HUES6 (cell line): ENCODE results near the gene INTS7.

ENCODE experiments used
- H3K27ac ChIP-seq: 2 replicates; pipeline ENCODE4 v1.7.0; 2013; ENCODE audit warnings: low read depth, mild to moderate bottlenecking, low read length, inconsistent platforms
- H3K27me3 ChIP-seq: 2 replicates; pipeline ENCODE4 v1.6.1; 2013; ENCODE audit warnings: low read length; ENCODE audit not compliant: control insufficient read depth, insufficient read depth
- H3K36me3 ChIP-seq: 2 replicates; pipeline ENCODE4 v1.6.1; 2013; ENCODE audit warnings: low read length; ENCODE audit not compliant: control insufficient read depth, insufficient read depth
- H3K4me1 ChIP-seq: 2 replicates; pipeline ENCODE4 v1.6.1; 2013; ENCODE audit warnings: low read length; ENCODE audit not compliant: control insufficient read depth, insufficient read depth
- H3K4me3 ChIP-seq: 2 replicates; pipeline ENCODE4 v1.5.1; 2013; ENCODE audit warnings: low read depth, low read length
- H3K9ac ChIP-seq: one replicate; pipeline ENCODE4 v1.6.1; 2013; ENCODE audit warnings: mild to moderate bottlenecking, low read length
- H3K9me3 ChIP-seq: 2 replicates; pipeline ENCODE4 v1.6.1; 2013; ENCODE audit warnings: low read depth, low read length; ENCODE audit not compliant: control insufficient read depth, insufficient read depth

The INTS7 gene

DNA sequence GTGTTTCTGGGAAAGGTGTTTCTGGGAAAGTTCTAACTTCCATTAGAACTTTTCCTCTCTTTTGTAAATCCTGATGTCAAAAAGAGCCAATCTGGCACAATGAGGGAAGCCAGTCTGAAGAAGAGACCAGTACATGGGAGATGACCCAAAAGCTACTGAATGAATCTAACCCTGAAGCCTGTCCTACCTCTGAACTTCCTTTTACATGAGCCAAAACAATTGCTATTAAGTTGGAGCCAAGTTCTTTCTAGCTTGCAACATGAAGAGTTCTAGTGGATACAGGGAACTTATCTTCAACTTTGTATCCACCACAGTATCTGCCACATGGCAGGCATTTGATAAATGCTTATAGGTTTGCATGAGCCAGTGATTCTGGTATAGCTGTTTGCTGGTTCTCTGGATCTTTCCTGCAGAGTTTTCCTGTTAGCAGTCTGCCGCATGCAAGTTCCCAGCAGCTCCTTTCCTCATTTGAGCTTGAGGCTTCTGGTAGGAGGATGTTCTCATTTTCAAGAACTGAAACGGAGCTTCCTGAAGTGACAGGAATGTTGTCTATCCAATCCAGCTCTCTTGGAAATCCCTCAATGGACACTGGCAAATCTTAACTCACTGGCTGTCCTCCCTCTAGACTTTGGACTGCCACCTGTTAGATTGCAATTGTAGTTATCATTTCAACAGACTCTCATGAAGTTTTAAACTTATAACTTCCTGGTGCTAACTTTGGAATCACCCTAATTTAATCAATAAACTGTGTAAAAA is 131.7 kb downstream of the INTS7 start:
- Histone ChIP-seq H3K27me3 (no peaks in the 10 kb centered on the region), H3K27ac (no peak overlapping the region), H3K36me3 (no peaks in the 10 kb centered on the region), H3K9ac (no peak overlapping the region), H3K9me3 (peaks cover 26% of the 10 kb centered on the region), H3K4me1 (no peaks in the 10 kb centered on the region), H3K4me3 (no peak overlapping the region)

DNA sequence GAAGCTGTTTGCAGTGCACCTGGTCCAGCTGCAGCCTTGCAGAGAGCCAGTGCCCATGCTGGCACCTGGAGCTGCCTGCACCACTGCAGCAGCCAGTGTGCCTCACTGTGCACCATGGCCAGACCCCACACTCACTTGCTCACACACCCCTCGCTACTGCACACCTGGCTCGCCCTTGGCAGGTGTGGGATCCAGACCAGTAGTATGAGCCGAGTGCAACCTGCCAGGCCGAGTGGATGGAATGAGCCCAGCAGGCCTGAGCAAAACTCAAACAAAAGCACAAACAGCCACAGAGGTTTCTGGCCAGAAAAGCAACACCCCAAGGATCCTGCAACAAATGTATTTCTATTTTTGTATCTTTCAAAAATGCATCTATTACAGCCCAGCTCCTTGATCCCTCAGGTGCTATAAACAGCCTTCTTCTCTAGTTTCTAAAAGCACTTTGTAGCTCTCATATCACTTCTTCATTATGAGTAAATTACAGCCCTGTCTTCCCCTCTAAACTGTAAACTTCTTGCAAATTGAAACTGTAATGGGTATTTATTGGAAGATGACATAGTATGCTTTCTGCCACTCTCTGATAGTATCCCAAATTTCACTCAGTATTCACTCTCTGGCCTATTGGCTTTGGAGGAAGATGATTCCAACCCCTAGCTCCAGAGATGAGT is 132.6 kb downstream of the INTS7 start:
- H3K9ac ChIP-seq = no peak overlapping the region
- H3K27me3 ChIP-seq = no peaks in the 10 kb centered on the region
- no peaks in the 10 kb centered on the region for H3K4me1 ChIP-seq
- no peak overlapping the region for H3K27ac ChIP-seq
- no peak overlapping the region for H3K4me3 ChIP-seq
- H3K36me3 ChIP-seq = no peaks in the 10 kb centered on the region
- H3K9me3 ChIP-seq = peaks cover 26% of the 10 kb centered on the region

DNA sequence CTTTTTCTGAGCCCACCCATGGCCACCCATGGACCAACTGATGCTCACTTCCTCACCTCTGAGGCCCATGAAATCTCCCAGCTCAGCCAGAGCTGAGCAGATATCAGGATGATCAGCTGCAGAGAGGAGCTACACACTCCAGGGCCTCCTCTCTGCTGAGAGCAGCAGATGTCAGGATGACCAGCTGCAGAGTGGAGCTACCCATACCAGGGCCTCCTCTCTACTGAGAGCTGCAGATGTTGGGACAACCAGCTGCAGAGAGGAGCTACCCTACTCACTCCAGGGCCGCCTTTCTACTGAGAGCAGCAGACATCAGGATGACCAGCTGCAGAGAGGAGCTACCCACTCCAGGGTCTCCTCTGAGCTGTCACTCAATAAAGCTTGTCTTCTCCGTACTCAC is 133.4 kb downstream of the INTS7 start:
- no peak overlapping the region for H3K4me3 ChIP-seq
- no peaks in the 10 kb centered on the region for H3K4me1 ChIP-seq
- no peaks in the 10 kb centered on the region for H3K27me3 ChIP-seq
- peaks cover 26% of the 10 kb centered on the region for H3K9me3 ChIP-seq
- no peak overlapping the region for H3K27ac ChIP-seq
- no peaks in the 10 kb centered on the region for H3K36me3 ChIP-seq
- no peak overlapping the region for H3K9ac ChIP-seq

DNA sequence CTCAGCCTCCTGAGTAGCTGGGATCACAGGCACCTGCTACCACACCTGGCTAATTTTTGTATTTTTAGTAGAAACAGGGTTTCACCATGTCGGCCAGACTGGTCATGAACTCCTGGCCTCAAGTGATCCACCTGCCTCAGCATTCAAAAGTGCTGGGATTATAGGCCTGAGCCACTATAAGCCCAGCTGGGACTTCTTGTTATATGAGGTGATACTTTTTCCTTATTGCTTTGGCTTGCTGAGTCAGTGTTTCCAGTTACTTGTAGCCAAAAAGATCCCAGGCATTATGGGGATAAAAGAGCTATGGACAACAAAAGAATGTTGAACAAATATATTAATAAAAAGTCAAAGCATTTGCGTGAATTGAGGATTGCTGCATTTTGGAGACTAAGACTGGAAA is 134.9 kb downstream of the INTS7 start:
- Histone ChIP-seq H3K4me3 (no peak overlapping the region), H3K27me3 (no peaks in the 10 kb centered on the region), H3K27ac (no peak overlapping the region), H3K4me1 (peaks cover 2% of the 10 kb centered on the region; the same call in 1 of the 2 replicates), H3K36me3 (no peaks in the 10 kb centered on the region), H3K9ac (no peak overlapping the region), H3K9me3 (peaks cover 26% of the 10 kb centered on the region)

DNA sequence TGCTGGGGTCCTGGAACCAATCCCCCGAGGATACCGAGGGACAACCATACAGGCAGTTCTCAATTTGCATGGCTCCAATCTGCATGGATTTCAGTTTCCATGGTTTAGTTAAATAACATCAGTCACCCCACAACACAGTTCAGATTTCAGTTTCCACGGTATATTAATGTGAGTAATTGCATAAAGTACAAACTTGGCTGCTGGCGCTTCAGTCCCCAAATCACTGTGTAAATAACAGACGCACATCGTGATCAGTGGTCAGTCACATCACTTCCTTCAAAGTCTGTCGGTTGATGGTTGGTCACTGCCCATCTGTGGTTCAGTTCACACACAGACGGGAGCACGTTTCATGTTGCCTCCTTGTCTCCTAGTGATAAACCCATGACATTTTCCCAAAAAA is 138.4 kb downstream of the INTS7 start:
- peaks cover 6% of the 10 kb centered on the region; the same call in 1 of the 2 replicates for H3K4me1 ChIP-seq
- H3K36me3 ChIP-seq = no peaks in the 10 kb centered on the region
- H3K27me3 ChIP-seq = no peaks in the 10 kb centered on the region
- H3K27ac ChIP-seq = no peak overlapping the region
- H3K9me3 ChIP-seq = peaks cover 10% of the 10 kb centered on the region
- no peak overlapping the region for H3K4me3 ChIP-seq
- H3K9ac ChIP-seq = no peak overlapping the region

DNA sequence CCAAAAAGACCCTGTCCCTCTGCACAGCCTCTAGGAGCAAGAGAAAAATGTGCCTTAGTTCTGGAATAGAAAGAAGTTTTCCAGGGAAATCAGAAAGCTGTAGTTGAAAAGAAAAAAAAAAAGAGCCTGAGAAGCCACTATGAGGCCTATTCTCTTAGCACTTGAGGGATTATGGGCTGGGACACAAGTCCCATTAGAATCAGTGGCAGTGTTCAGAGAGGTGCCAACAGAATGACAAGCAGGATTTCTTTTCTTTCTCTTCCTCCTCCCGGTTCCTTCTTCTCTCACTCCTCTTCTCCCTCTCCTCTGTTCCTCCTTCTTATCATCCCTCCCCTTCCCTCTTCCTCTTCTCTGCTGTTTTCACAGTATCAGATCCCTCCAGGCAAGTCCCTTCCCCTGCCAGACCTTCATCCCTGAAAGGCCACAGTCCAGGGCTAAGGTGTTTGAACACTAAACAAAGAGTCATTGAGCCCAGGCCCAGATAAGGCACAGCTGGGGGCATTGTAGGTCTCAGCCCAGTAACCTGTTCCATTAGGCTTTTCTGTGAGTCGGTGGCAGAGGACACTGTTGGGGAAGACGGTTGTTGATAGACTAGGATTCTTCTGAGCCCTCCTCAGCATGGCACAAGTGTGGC is 140.1 kb downstream of the INTS7 start:
- Histone ChIP-seq H3K4me3 (no peak overlapping the region), H3K36me3 (no peaks in the 10 kb centered on the region), H3K27me3 (no peaks in the 10 kb centered on the region), H3K27ac (no peak overlapping the region), H3K9ac (no peak overlapping the region), H3K9me3 (no peaks in the 10 kb centered on the region), H3K4me1 (peaks cover 6% of the 10 kb centered on the region; the same call in 1 of the 2 replicates)

DNA sequence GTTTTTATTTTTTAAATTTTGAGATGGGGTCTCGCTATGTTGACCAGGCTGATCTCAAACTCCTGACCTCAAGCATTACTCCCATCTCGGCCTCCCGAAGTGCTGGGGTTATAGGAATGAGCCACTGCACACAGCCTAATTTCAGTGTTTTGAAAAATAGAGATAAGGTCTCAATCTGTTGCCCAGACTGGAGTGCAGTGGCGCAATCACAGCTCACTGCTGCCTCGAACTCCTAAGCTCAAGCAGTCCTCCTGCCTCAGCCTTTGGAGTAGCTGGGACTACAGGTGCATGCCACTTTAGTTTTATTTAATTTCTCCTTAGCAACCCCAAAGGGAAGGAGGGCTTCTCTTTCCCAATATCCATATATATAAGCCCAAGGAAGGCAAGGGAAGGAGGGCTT is 141.0 kb downstream of the INTS7 start:
- peaks cover 6% of the 10 kb centered on the region; the same call in 1 of the 2 replicates for H3K4me1 ChIP-seq

DNA sequence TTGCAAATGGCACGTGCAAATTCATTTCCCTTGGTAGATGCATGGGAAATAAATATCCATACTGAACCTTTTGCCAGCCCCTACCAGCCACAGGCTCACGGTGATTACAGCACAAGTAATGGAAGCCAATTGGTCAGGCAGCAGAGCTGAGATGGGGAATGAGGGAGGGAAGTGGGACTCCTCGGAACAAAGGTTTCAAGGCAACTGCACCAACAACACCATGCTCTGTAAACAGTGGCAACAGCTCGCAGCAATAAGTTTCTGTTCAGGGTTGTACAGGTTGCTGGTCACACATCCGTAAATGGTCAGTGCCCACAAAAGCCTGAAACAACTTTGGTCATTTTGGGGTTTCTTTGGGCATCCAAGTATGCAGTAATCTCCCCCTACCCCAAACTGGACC is 142.1 kb downstream of the INTS7 start:
- H3K9ac ChIP-seq = no peak overlapping the region

More for the DNA sequence above, 141.0 kb downstream of the INTS7 start:
- no peaks in the 10 kb centered on the region for H3K36me3 ChIP-seq
- H3K27ac ChIP-seq = no peak overlapping the region
- H3K9ac ChIP-seq = no peak overlapping the region
- H3K27me3 ChIP-seq = no peaks in the 10 kb centered on the region
- H3K9me3 ChIP-seq = no peaks in the 10 kb centered on the region
- H3K4me3 ChIP-seq = no peak overlapping the region

DNA sequence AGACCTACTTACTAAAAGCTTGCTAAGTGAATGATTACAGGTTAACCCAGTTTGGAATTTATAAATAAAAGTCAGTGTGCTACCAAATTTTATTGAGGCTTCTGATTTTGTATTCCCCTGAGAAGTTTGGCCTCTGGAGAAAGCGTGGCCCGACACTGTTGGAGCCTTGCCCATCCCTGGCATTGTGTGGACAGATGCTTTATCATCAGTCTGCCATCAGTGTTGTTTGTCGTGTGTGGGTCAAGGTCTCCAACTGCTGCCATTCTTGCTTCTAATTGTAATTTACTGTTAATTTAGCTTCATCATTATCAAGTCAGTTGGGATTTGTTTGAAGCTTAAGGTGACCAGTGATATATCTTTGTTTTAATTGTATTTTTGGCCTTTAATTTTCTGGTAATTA is 142.8 kb downstream of the INTS7 start:
- Histone ChIP-seq H3K4me3 (no peak overlapping the region), H3K4me1 (peaks cover 6% of the 10 kb centered on the region; the same call in 1 of the 2 replicates), H3K9ac (no peak overlapping the region), H3K9me3 (no peaks in the 10 kb centered on the region), H3K36me3 (no peaks in the 10 kb centered on the region), H3K27ac (no peak overlapping the region), H3K27me3 (no peaks in the 10 kb centered on the region)

More for the DNA sequence above, 142.1 kb downstream of the INTS7 start:
- H3K27me3 ChIP-seq = no peaks in the 10 kb centered on the region
- H3K4me1 ChIP-seq = peaks cover 6% of the 10 kb centered on the region; the same call in 1 of the 2 replicates
- H3K9me3 ChIP-seq = no peaks in the 10 kb centered on the region
- H3K36me3 ChIP-seq = no peaks in the 10 kb centered on the region
- no peak overlapping the region for H3K4me3 ChIP-seq
- H3K27ac ChIP-seq = no peak overlapping the region

DNA sequence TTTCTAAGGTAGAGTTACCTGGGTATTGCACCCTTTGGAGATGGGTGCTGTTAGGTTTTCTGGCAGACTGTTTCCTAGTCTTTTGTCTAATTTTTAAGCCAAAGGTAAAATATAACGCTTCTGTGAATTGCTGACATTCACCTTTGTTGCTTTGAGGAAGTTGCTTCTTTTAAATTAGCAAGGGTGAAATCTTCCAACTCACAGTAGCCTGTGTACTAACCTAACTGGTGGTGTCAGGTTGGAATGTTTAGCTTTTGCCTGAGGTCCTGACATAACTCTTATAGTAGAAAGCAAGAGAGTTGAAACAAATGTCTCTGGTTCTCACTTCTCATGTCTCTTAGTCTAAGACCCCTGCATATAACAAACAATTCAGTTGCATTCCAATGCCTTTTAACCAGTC is 143.6 kb downstream of the INTS7 start:
- Histone ChIP-seq H3K36me3 (no peaks in the 10 kb centered on the region), H3K4me1 (peaks cover 6% of the 10 kb centered on the region; the same call in 1 of the 2 replicates), H3K9ac (no peak overlapping the region), H3K27ac (no peak overlapping the region), H3K9me3 (no peaks in the 10 kb centered on the region), H3K4me3 (no peak overlapping the region), H3K27me3 (no peaks in the 10 kb centered on the region)
